Suppressor macrophage treated with lipopolysaccharide for 4 hours (primary cell): ENCODE results near the gene ANKLE2.

Experiments used
- DNase-seq: peaks from one replicate; pipeline ENCODE4 v3.0.0-alpha.2; 2020

The ANKLE2 gene

DNA sequence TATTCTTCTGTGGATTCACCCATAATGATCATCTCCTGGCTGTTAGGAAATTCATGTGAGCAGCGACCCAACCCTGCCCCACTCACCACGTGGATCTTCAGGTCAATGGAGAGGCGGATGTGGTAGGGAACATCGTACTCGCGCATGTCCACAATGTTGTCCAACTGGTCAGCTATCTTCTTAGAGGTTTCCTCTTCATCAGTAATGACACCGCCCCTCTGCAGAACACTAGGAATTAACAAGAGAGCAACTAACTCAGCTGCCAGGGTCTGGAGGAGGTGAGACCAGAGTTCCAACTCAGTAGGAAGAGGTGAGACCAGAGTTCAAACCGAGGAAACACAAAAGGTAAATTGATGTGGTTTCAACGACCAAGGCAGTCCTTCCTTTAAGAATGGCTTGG, 84.1 kb downstream of the ANKLE2 start:
- DNase-seq = no peak

GRCh38 chr12:132675757-132676432, 85.7 kb downstream of the ANKLE2 start:
- DNase-seq = no peak
